Superior temporal gyrus (tissue), 1 donor: Measurements from ENCODE around the gene CLCN2.

Experiments used
- DNase-seq: peaks from one replicate; pipeline ENCODE4 v3.0.0-alpha.2; 2016; ENCODE audit errors: extremely low spot score

The CLCN2 gene

DNA sequence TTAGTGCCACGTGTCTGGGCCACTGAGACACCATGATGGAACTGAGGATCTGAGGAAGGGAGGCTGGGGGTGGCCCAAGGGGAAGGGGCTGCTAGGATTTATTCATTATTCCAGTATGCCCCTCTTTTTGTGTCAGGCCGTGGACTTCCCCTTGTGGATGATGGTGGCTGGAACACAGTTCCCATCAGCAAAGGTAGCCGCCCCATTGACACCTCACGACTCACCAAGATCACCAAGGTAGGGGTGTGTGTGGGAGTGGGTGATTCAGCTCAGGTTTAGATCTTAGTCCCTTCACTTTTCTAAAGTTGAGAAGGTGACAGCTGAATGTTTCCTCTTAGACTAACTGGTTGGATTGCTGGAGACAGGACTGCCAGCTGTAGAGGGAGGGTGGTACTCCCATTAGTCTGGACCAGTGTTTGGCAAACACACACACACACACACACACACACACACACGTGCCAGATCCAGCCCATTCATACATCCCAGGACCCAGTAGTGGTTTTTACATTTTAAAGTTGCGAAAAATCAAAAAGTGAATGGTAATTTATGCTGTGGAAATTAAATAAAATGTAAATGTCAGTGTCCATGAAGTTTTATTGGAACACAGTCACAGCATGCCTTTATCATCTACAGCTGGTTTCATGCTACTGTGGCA, 35.6 kb downstream of the CLCN2 start:
- no peak for DNase-seq

DNA sequence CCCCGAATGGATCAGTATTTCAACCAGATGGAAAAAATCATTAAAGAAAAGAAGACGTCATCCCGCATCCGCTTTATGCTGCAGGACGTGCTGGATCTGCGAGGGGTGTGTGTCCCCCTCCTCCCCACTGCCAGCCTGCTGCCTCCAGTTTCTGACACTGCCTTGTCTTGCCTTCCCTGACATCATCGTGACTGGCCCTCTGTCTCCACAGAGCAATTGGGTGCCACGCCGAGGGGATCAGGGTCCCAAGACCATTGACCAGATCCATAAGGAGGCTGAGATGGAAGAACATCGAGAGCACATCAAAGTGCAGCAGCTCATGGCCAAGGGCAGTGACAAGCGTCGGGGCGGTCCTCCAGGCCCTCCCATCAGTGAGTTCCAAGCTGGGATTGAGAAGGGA, 36.1 kb downstream of the CLCN2 start:
- no peak for DNase-seq

GRCh38 chr3:184323696-184324095, 37.7 kb downstream of the CLCN2 start:
- no peak for DNase-seq

DNA sequence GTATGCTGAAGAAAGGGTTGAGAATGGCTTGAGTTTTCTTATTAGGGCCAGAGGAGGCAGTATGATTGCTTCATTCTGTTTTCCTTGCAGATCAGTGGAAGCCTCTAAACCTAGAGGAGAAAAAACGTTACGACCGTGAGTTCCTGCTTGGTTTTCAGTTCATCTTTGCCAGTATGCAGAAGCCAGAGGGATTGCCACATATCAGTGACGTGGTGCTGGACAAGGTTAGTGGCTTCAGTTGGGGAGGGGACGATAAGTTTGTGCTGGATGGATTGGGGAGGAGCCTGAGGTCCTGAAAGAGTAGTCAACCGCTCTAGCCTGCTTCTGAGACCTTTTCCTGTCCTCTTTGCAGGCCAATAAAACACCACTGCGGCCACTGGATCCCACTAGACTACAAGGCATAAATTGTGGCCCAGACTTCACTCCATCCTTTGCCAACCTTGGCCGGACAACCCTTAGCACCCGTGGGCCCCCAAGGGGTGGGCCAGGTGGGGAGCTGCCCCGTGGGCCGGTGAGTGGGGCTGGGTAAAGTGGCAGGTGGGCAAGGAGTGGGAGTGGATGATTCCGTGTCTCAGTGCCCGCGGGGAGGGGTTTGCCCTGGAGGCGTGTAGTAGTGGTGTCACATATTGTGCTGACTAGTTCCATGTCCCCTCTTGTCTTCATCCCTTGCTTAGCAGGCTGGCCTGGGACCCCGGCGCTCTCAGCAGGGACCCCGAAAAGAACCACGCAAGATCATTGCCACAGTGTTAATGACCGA, 38.5 kb downstream of the CLCN2 start:
- no peak for DNase-seq

DNA sequence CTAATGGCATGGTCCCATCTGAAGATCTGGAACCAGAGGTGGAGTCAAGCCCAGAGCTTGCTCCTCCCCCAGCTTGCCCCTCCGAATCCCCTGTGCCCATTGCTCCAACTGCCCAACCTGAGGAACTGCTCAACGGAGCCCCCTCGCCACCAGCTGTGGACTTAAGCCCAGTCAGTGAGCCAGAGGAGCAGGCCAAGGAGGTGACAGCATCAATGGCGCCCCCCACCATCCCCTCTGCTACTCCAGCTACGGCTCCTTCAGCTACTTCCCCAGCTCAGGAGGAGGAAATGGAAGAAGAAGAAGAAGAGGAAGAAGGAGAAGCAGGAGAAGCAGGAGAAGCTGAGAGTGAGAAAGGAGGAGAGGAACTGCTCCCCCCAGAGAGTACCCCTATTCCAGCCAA, 39.7 kb downstream of the CLCN2 start:
- DNase-seq = no peak

GRCh38 chr3:184320104-184320445, 41.3 kb downstream of the CLCN2 start:
- DNase-seq = peak; percentile 96

DNA sequence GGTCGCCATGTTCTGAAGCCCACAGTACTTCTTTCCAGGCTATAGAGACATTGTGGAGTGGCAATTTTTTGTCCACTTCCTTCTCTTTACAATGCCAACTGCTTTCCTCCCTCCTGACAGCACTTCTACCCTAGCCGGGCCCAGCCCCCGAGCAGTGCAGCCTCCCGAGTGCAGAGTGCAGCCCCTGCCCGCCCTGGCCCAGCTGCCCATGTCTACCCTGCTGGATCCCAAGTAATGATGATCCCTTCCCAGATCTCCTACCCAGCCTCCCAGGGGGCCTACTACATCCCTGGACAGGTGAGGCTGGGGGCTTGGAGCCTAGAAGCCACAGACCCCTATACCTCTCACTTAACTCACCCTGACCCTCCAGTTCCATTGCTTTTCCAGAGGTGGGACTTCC, 44.2 kb downstream of the CLCN2 start:
- DNase-seq = no peak

DNA sequence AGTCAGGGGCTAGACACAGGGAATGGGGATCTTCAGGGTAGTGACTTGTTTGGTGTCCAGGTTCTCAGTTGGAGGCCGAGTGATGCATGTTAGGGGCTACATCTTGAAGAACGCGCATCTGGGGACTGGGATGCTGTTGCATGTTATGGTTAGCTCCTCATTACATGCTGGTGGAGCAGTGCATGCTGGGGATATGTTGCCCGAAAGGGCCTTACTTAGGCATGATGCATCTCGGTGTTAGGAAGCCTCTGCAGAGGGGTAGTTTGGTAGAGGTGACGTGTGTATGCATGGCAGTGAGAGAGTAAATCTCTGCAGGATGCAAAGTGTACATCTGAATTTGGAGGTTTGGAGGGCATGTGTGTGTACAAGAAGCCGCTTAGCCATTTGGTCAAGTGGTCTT, 44.6 kb downstream of the CLCN2 start:
- no peak for DNase-seq

GRCh38 chr3:184315871-184316661, 45.3 kb downstream of the CLCN2 start:
- DNase-seq = no peak

GRCh38 chr3:184315543-184315867, 45.9 kb downstream of the CLCN2 start:
- DNase-seq = no peak

- peak; percentile 22 for DNase-seq
These were observed 46.5 kb downstream of the CLCN2 start for GRCh38 chr3:184314700-184315542.

GRCh38 chr3:184314363-184314699, 47.1 kb downstream of the CLCN2 start, which contains the start of gene EIF4G1:
Gene EIF4G1, plus strand, starts transcription at chr3:184314606. Its CDS starts 1,191 bp downstream, at chr3:184315797.
- DNase-seq = peak; percentile 88

DNA sequence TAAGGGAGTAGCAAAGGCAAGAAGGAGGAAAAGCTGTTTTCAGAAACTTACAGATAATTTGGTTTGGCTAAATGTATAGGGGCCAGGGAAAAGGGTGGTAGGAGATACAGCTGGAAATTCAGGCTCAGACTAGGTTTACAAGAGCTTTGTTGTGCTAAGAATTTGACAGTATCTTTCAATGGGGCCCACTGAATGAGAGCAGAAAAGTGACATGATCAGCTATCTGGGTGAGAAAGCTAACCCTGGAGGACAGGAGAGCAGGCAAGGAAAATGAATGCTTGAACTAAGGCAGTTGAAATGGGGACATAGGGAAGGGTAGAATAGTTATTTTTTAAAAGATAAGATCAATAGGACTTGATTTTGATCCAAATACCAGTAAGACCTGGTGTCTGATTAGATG, 49.8 kb downstream of the CLCN2 start:
- no peak for DNase-seq

- no peak for DNase-seq
These were observed 52.7 kb downstream of the CLCN2 start for GRCh38 chr3:184308744-184309143.

- DNase-seq = no peak
These were observed 53.5 kb downstream of the CLCN2 start for GRCh38 chr3:184307915-184308314.

GRCh38 chr3:184306341-184306972, 54.9 kb downstream of the CLCN2 start:
- DNase-seq = no peak

- DNase-seq = no peak
These were observed 55.8 kb downstream of the CLCN2 start for GRCh38 chr3:184305577-184305976.

DNA sequence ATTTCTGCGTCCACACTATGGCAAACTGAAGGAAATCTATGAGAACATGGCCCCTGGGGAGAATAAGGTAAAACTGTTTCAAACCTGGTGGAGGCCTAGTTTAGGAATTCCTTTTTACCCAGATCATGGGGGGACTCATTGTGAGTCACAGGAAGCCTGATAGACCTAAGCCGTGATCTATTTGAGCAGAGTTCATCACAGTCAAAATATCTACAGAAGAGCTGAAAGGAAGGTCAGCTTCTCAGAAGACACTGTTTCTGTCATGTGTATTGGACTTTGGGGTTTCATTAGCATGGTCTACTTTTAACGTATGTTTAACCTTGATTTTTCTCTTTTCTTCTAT, 61.1 kb downstream of the CLCN2 start:
- no peak for DNase-seq

DNA sequence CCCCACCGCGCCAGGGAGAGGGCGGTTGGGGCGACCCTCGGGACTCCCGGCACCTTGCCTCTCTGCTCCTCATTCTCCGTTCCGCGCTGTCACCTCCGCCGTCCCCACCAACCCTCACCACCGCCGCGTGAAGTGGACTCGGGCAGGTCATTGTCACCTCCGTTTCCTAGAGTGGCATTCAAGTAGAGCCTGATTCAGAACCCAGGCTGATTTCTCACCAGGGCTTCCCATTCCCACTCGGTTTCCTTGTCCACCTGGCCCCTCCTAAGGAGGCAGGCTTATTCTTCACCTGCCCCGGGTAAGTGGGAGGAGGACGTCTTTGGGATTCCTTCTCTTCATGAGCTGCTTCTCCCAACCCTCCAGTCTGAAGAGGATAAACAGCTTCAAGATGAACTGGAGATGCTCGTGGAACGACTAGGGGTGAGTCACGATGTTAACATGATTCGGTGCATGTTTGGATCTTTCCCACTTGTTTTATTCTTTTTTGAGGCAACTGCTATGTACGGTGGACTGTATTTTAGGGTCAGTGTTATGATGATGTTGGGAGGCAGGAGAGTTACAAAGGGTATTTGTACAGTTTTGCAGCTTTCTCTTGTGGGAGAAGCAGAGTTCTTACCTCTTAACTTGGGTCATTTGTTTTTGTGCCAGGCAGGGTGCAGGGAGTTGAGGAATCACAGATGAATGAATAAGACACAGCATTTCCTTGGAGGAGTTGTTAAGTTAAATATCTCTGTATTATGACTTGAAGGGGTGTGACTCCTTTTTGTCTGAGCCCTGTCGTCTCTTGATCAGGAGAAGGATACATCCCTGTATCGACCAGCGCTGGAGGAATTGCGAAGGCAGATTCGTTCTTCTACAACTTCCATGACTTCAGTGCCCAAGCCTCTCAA, 61.7 kb downstream of the CLCN2 start:
- no peak for DNase-seq

- peak; percentile 93 for DNase-seq
These were observed 62.5 kb downstream of the CLCN2 start, which contains the start of gene PSMD2 for GRCh38 chr3:184298759-184299487. Gene PSMD2, plus strand, starts transcription at chr3:184299241. Its CDS starts 26 bp downstream, at chr3:184299267.
